Left lung (tissue), 10 donors: ENCODE data around the gene ARHGEF2. TPM values are rescaled to one million over a fixed set of nuclear protein-coding genes. Genes with fewer than 3 reads are reported as not detected.

Experiments used
- ATAC-seq: fragments of 200-7000 bp; cut with Tn5 transposase; one replicate; pipeline ENCODE4 v1.9.1; 2020; ENCODE audit warnings: moderate library complexity
- DNase-seq, 4 donors: peaks; one replicate each; pipeline ENCODE4 v3.0.0-alpha.2; 2013 to 2020
- H3K27ac ChIP-seq, 2 donors: fragments of 200-600 bp; sonication (generic) in 1 of 2; one replicate each; pipeline versions ENCODE4 v1.5.0 to v1.8.0; 2020 to 2021
- H3K27me3 ChIP-seq, 2 donors: fragments of 200-600 bp; sonication (generic) in 1 of 2; one replicate each; pipeline versions ENCODE4 v1.5.0 to v1.8.0; 2020 to 2021
- H3K36me3 ChIP-seq, 2 donors: fragments of 200-600 bp; sonication (generic) in 1 of 2; one replicate each; pipeline versions ENCODE4 v1.5.0 to v1.8.0; 2020 to 2021
- H3K4me1 ChIP-seq, 2 donors: fragments of 200-600 bp; one replicate each; pipeline ENCODE4 v1.8.0; 2021
- H3K4me3 ChIP-seq, 2 donors: fragments of 200-600 bp; sonication (generic) in 1 of 2; one replicate each; pipeline versions ENCODE4 v1.5.0 to v1.8.0; 2020 to 2021; ENCODE audit warnings: mild to moderate bottlenecking in 1 of 2
- H3K9me3 ChIP-seq, 2 donors: fragments of 200-600 bp; sonication (generic) in 1 of 2; one replicate each; pipeline versions ENCODE4 v1.5.0 to v1.8.0; 2020 to 2021
- intact Hi-C, 2 donors: fragments of 100-400 bp; cut with DNase I; formaldehyde crosslinking; loops; one replicate each; pipeline versions ENCODE4 v1.11.2 to v1.14.2; 2022
- microRNA-seq, 2 donors: library from miRNA; unstranded; fragments of <30 nt; microRNA quantifications; one replicate each; pipeline ENCODE4, GENCODE V29; 2019
- polyA plus RNA-seq, 6 donors: library from polyadenylated mRNA; unstranded; fragments of 120-200 nt; gene quantifications; one replicate each; pipeline ENCODE4 v1.2.1, GENCODE V29; 2013; ENCODE audit not compliant: insufficient read length in 6 of 6
- total RNA-seq, 2 donors: library from RNA; stranded (reverse); fragmentation: NEBNext Ultra II Directional; extraction: Animal tissue kit (Norgen Biotek cat#: 25700); gene quantifications; one replicate each; pipeline ENCODE4 v1.2.1, GENCODE V29; 2021
- TF ChIP-seq, protein P1 (sequence below), 2 donors: fragments of 200-600 bp; sonication (generic) in 1 of 2; IDR thresholded peaks; one replicate each; pipeline versions ENCODE4 v1.5.0 to v1.8.0; 2021; ENCODE audit warnings: antibody characterized with exemption in 2 of 2
- donor health status: DM: no; HTN: yes; CAD: no.
- donor health status: DM: no; HTN: no; CAD: no.

ARHGEF2 gene
- total and polyA plus RNA-seq, 8 donors = 158 to 290 (median 218) TPM

DNA sequence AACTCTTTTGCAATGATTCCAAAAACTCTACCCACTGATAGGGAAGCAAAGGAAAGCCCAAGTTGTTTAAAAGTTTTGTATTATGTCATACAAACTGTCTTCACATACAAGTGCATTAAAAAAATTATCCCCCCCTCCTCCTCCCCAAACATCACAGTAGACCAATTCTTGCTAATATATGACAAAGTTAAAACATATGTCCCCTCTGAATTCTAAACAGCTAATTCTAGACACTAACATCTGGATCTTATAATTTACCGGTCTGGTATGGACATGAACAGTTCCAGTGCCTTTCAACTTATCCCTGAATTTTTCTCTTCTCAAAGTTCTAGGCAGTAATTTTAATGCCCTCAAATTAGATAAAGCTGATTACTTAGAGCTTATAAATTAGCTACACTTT lies 80.6 kb downstream of the ARHGEF2 start:
- TF ChIP-seq, protein P1, sequence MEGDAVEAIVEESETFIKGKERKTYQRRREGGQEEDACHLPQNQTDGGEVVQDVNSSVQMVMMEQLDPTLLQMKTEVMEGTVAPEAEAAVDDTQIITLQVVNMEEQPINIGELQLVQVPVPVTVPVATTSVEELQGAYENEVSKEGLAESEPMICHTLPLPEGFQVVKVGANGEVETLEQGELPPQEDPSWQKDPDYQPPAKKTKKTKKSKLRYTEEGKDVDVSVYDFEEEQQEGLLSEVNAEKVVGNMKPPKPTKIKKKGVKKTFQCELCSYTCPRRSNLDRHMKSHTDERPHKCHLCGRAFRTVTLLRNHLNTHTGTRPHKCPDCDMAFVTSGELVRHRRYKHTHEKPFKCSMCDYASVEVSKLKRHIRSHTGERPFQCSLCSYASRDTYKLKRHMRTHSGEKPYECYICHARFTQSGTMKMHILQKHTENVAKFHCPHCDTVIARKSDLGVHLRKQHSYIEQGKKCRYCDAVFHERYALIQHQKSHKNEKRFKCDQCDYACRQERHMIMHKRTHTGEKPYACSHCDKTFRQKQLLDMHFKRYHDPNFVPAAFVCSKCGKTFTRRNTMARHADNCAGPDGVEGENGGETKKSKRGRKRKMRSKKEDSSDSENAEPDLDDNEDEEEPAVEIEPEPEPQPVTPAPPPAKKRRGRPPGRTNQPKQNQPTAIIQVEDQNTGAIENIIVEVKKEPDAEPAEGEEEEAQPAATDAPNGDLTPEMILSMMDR (IDR thresholded peaks at IDR 0.05) = no peak
- H3K27me3 ChIP-seq = no peaks in the 10 kb centered on the region
- no peaks in the 10 kb centered on the region for H3K9me3 ChIP-seq
- ATAC-seq = no peak
- no peak for DNase-seq
- peaks cover 16 to 18% of the 10 kb centered on the region in 2 donors for H3K4me1 ChIP-seq
- peaks cover 5 to 71% of the 10 kb centered on the region in 2 donors for H3K36me3 ChIP-seq
- H3K4me3 ChIP-seq = no peak overlapping the region
- no peak overlapping the region for H3K27ac ChIP-seq
- intact Hi-C loops = no loop called here

Small RNA genes within 50 kb of the gene (microRNA-seq; reads per million reads assigned to microRNA genes)
- 0 to 0.55 reads per million in 2 donors for gene MIR6738

Other genes with a start within 250 kb of the ARHGEF2 start
- gene GON4L, start 121.3 kb downstream of the ARHGEF2 start, total RNA-seq = 10 to 100 TPM; 41.8 to 53.1 TPM
- gene GON4L, start 121.3 kb downstream of the ARHGEF2 start, polyA plus RNA-seq = 10 to 100 TPM; 55.1 to 74.4 (median 66.1) TPM
- gene SYT11, start 119.0 kb downstream of the ARHGEF2 start, total RNA-seq = 10 to 100 TPM; 11.4 to 12.0 TPM
- 10 to 100 TPM; 10.7 to 13.8 (median 12.8) TPM for gene SYT11, start 119.0 kb downstream of the ARHGEF2 start, polyA plus RNA-seq
- gene RIT1, start 67.2 kb downstream of the ARHGEF2 start, total RNA-seq = 10 to 100 TPM; 40.8 to 55.3 TPM
- 10 to 100 TPM; 45.2 to 55.9 (median 49.1) TPM for gene RIT1, start 67.2 kb downstream of the ARHGEF2 start, polyA plus RNA-seq
- gene KHDC4, start 44.1 kb downstream of the ARHGEF2 start, total RNA-seq = 10 to 100 TPM; 38.2 to 39.3 TPM
- gene KHDC4, start 44.1 kb downstream of the ARHGEF2 start, polyA plus RNA-seq = 10 to 100 TPM; 56.9 to 86.8 (median 74.1) TPM
- gene RXFP4, start 36.9 kb downstream of the ARHGEF2 start, total RNA-seq = not detected
- under 1 TPM in 5 of 6 donors, not detected in 1; 0.10 to 0.82 (median 0.17) TPM for gene RXFP4, start 36.9 kb downstream of the ARHGEF2 start, polyA plus RNA-seq
- 100 to 1,000 TPM; 284 to 296 TPM for gene SSR2, start 42.4 kb upstream of the ARHGEF2 start, total RNA-seq
- gene SSR2, start 42.4 kb upstream of the ARHGEF2 start, polyA plus RNA-seq = 100 to 1,000 TPM; 489 to 529 (median 519) TPM
- 10 to 100 TPM; 28.7 to 35.9 TPM for gene UBQLN4, start 75.3 kb upstream of the ARHGEF2 start, total RNA-seq
- 10 to 100 TPM; 60.8 to 71.8 (median 62.5) TPM for gene UBQLN4, start 75.3 kb upstream of the ARHGEF2 start, polyA plus RNA-seq
- 10 to 100 TPM; 65.4 to 71.0 TPM for gene LAMTOR2, start 76.2 kb upstream of the ARHGEF2 start, total RNA-seq
- gene LAMTOR2, start 76.2 kb upstream of the ARHGEF2 start, polyA plus RNA-seq = 10 to 100 TPM; 39.0 to 49.7 (median 47.4) TPM
- gene RAB25, start 82.6 kb upstream of the ARHGEF2 start, total RNA-seq = 100 to 1,000 TPM in 1 of 2 donors, 10 to 100 TPM in 1; 59.4 to 148 TPM
- gene RAB25, start 82.6 kb upstream of the ARHGEF2 start, polyA plus RNA-seq = 10 to 100 TPM; 57.6 to 69.8 (median 66.4) TPM
- gene MEX3A, start 103.9 kb upstream of the ARHGEF2 start, total RNA-seq = 1 to 10 TPM in 1 of 2 donors, under 1 TPM in 1; 0.86 to 3.6 TPM
- gene MEX3A, start 103.9 kb upstream of the ARHGEF2 start, polyA plus RNA-seq = 10 to 100 TPM; 43.2 to 59.0 (median 51.2) TPM
- gene LMNA, start 136.2 kb upstream of the ARHGEF2 start, total RNA-seq = 100 to 1,000 TPM; 425 to 437 TPM
- gene LMNA, start 136.2 kb upstream of the ARHGEF2 start, polyA plus RNA-seq = 100 to 1,000 TPM in 3 of 6 donors, 10 to 100 TPM in 3; 73.5 to 120 (median 96.6) TPM
- gene SEMA4A, start 175.0 kb upstream of the ARHGEF2 start, total RNA-seq = 10 to 100 TPM; 25.4 to 41.3 TPM
- 10 to 100 TPM; 18.3 to 27.0 (median 24.6) TPM for gene SEMA4A, start 175.0 kb upstream of the ARHGEF2 start, polyA plus RNA-seq
- gene SLC25A44, start 215.6 kb upstream of the ARHGEF2 start, total RNA-seq = 10 to 100 TPM; 19.2 to 29.1 TPM
- gene SLC25A44, start 215.6 kb upstream of the ARHGEF2 start, polyA plus RNA-seq = 10 to 100 TPM; 14.3 to 19.9 (median 18.5) TPM
- 10 to 100 TPM; 40.1 to 49.6 TPM for gene PMF1, start 234.5 kb upstream of the ARHGEF2 start, total RNA-seq
- gene PMF1, start 234.5 kb upstream of the ARHGEF2 start, polyA plus RNA-seq = 10 to 100 TPM; 77.1 to 91.5 (median 79.2) TPM